Spleen (tissue), 7 donors: Measurements from ENCODE around the gene CST9L.

ENCODE experiments used
- POLR2A ChIP-seq, 3 donors: fragments of 450-650 bp; IDR thresholded peaks; one replicate each; pipeline ENCODE4 v1.5.1; 2017; ENCODE audit warnings: antibody characterized with exemption in 3 of 3, mild to moderate bottlenecking in 1 of 3
- TF ChIP-seq, protein P1 (sequence below), 11 experiments: fragments of 200-600 bp in 7 of 11; fragments of 450-650 bp in 4 of 11; sonication (generic) in 4 of 11; IDR thresholded peaks in 8 of 11; conservative IDR thresholded peaks in 3 of 11; 1 replicate in 7 of 11; 2 replicates in 4 of 11; pipeline versions ENCODE4 v1.4.0 to v1.8.0; 2016 to 2021; ENCODE audit warnings: antibody characterized with exemption in 11 of 11, inconsistent platforms in 4 of 11, mild to moderate bottlenecking in 1 of 11
- donor health status: DM: no; HTN: no; CAD: no; lungs with moderate emphysema.
- donor health status: DM: no; HTN: no; CAD: no.
- donor health status: DM: no; HTN: no; CAD: no.

- TF ChIP-seq, protein P1, sequence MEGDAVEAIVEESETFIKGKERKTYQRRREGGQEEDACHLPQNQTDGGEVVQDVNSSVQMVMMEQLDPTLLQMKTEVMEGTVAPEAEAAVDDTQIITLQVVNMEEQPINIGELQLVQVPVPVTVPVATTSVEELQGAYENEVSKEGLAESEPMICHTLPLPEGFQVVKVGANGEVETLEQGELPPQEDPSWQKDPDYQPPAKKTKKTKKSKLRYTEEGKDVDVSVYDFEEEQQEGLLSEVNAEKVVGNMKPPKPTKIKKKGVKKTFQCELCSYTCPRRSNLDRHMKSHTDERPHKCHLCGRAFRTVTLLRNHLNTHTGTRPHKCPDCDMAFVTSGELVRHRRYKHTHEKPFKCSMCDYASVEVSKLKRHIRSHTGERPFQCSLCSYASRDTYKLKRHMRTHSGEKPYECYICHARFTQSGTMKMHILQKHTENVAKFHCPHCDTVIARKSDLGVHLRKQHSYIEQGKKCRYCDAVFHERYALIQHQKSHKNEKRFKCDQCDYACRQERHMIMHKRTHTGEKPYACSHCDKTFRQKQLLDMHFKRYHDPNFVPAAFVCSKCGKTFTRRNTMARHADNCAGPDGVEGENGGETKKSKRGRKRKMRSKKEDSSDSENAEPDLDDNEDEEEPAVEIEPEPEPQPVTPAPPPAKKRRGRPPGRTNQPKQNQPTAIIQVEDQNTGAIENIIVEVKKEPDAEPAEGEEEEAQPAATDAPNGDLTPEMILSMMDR (IDR thresholded peaks at IDR 0.05 in 8 of 11, conservative IDR thresholded peaks at IDR 0.05 in 3 of 11) = no peak
- no peak for TF ChIP-seq POLR2A (IDR thresholded peaks at IDR 0.05)
These were observed 53.4 kb downstream of the CST9L start for GRCh38 chr20:23514848-23515247.
